ENCODE data around the gene MTIF2.
"Not testable (repeated sequence)": the region's sequence is repeated elsewhere in the genome, so short reads cannot be mapped to it uniquely, and the experiment has no call there.

DNA sequence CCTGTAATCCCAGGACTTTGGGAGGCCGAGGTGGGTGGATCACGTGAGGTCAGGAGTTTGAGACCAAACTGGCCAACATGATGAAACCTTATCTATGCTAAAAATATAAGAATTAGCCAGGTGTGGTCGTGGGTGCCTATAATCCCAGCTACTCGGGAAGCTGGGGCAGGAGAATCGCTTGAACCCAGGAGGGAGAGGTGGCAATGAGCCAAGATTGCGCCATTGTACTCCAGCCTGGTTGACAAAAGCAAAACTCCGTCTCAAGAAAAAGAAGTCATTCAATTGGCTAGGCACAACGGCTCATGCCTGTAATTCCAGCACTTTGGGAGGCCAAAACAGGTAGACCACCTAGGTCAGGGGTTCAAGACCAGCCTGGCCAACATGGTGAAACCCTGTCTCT lies 27.4 kb downstream of the MTIF2 start:
- not testable (repeated sequence) for TF ChIP-seq POLR2A (IDR thresholded peaks at IDR 0.05; ENCODE audit: low read length); GATA1 (IDR thresholded peaks at IDR 0.05; ENCODE audit: low read depth, low read length)

Measured in erythroblast (primary cell).